Keratinocyte (primary cell): ENCODE results near the gene CDK12.

ENCODE experiments used
- EZH2 ChIP-seq: IDR thresholded peaks from one replicate; pipeline ENCODE4 v1.6.1; 2012; ENCODE audit warnings: inconsistent platforms, mild to moderate bottlenecking, low read length, moderate library complexity
- TF ChIP-seq, protein P1 (sequence below), 3 experiments: IDR thresholded peaks in 1 of 3; conservative IDR thresholded peaks in 1 of 3; optimal IDR thresholded peaks in 1 of 3; 2 replicates in 2 of 3; 3 replicates in 1 of 3; pipeline versions ENCODE3 to v1.5.1; 2011; ENCODE audit warnings: low read length in 3 of 3, mild to moderate bottlenecking in 3 of 3, moderate library complexity in 2 of 3, control low read depth in 1 of 3, inconsistent platforms in 1 of 3; ENCODE audit not compliant: insufficient read depth in 2 of 3; ENCODE audit errors: extremely low read depth in 1 of 3

DNA sequence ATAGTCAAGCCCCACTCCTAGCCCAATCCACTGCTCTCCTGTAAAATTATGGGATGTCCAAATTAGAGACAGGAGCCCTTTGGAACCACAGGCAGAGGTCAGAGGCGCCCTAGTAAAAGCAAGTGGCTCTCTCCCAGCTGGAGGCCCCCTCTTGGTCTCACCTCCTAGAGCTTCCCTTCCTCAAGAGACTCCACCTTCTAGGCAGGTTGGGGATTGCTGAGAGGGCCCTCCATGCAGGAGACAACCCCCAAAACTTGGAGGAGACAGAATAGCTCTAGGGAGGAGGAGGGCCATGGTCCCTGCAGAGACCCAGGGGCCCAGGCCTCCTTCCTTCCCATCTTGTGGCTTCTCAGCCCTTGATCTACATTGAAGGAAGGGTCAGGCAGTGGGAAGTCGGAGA is 117.0 kb downstream of the CDK12 start:
- TF ChIP-seq EZH2, result no peak
- TF ChIP-seq, protein P1, sequence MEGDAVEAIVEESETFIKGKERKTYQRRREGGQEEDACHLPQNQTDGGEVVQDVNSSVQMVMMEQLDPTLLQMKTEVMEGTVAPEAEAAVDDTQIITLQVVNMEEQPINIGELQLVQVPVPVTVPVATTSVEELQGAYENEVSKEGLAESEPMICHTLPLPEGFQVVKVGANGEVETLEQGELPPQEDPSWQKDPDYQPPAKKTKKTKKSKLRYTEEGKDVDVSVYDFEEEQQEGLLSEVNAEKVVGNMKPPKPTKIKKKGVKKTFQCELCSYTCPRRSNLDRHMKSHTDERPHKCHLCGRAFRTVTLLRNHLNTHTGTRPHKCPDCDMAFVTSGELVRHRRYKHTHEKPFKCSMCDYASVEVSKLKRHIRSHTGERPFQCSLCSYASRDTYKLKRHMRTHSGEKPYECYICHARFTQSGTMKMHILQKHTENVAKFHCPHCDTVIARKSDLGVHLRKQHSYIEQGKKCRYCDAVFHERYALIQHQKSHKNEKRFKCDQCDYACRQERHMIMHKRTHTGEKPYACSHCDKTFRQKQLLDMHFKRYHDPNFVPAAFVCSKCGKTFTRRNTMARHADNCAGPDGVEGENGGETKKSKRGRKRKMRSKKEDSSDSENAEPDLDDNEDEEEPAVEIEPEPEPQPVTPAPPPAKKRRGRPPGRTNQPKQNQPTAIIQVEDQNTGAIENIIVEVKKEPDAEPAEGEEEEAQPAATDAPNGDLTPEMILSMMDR (optimal IDR thresholded peaks at IDR 0.05 in 1 of 3, IDR thresholded peaks at IDR 0.05 in 1 of 3, conservative IDR thresholded peaks at IDR 0.05 in 1 of 3; ENCODE audit: extremely low read depth in 1 of 3, insufficient read depth in 2 of 3, low read length in 3 of 3), result no peak
